HG02759 (cell line): ENCODE results near the gene GPR18.

ENCODE experiments used
- ATAC-seq: cut with Tn5 transposase; IDR thresholded peaks from one replicate; pipeline ENCODE4 v1.9.1; 2021; ENCODE audit warnings: mild to moderate bottlenecking, moderate library complexity; ENCODE audit not compliant: unreplicated experiment

GPR18 gene

GRCh38 chr13:99293178-99293577 is 35.0 kb upstream of the GPR18 start:
- no peak for ATAC-seq

- ATAC-seq, result no peak
These were observed 32.7 kb upstream of the GPR18 start for GRCh38 chr13:99290894-99291293.

DNA sequence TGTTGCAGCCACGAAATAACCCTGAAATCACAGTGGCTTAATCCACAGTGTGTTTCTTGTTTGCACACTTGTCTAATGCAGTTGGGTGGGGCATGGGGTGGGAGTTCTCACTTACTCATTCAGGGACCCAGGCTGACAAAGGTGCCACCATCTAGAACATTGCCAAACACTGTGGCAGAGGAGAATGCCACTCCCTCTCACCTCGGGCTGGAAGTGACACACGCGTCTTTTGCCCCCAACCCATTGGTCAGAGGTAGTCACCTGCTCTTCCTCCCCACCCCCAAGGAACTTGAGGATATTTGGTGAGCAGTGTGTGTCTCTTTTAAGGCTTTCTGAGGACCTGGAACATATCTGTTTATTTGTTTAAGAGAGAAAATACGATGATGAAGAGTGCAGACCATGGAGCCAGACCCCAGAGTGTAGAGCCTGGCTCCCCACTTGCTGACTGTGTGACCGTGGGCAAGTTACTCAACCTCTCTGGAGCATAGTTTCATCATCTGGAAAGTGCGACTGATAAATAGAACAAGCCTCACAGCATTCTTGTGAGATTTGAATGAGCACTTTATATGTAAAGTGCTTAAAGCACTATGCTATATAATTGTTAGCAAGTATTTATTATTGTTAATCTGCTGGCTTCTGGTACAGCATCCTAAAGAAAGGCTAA is 31.6 kb upstream of the GPR18 start:
- ATAC-seq, result no peak

DNA sequence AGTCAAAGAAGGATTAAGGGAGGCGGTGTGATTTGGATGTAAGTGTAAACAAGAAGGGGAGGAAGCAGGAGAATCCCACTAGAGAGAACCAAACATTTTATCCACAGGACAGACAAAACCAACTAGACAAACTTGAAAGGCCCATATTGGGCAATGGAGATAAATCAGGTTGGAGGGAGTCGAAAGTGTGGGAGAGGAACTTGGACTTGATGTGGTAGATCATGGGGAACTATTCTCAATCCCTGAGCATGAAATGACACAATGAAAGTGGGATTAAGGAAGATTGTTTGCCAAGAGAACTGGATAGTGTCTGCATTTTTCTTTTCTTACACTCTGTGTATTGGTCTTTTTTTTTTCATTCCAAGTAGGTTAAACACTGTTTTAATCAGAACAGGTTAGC is 31.1 kb upstream of the GPR18 start:
- no peak for ATAC-seq

GRCh38 chr13:99288089-99288488 is 29.9 kb upstream of the GPR18 start:
- ATAC-seq, result peak; percentile 93

DNA sequence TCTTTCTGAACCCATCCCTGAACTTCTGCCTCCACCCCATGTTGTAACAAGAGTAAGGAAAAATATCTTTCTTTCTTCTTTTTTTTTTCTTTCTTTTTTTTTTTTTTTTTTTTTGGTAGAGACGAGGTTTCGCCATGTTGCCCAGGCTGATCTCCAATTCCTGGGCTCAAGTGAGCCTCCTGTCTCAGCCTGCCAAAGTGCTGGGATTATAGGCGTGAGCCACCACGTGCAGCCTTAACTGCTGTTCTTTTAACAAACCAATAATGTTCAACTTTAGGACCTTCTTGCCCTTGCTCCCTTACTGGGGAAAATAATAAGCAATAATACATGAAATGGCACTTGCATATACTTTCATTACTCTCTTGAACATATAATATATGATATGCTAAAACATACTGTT is 29.4 kb upstream of the GPR18 start:
- peak; percentile 5 for ATAC-seq

DNA sequence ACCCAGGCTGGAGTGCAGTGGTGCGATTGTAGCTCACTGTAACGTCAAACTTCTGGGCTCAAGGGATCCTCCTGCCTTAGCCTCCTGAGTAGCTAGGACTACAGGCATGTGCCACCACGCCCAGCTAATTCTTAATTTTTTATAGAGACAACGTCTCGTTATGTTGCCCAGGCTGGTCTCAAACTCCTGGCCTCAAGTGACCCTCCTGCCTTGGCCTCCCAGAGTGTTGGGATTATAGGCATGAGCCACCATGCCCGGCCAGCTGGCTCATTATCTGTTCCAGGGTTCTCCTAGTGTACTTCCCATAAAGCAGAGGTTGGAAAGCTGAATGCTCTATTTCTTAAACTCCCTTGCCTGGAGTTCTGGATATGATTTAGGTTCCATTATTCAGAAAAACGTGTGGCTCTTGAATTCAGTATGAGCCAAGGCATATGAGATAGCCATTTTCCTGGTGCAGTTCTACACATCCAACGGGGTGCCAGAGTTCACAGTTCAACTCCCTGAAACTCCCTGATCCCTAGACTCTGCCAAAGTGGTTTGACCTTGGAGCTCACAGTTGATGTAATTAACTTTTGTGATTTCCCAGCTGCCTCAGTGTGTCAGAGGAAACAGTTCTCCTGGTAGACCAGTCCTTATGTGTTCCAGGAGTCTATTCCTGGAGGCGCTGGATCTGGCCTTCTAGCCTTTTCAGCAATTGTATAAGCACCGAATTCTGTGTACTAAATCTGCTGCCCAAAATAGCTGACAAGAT is 27.4 kb upstream of the GPR18 start:
- no peak for ATAC-seq

GRCh38 chr13:99282264-99283231 is 24.4 kb upstream of the GPR18 start:
- peak; percentile 70 for ATAC-seq

- peak; percentile 82 for ATAC-seq
These were observed 23.7 kb upstream of the GPR18 start for GRCh38 chr13:99281811-99282263.

DNA sequence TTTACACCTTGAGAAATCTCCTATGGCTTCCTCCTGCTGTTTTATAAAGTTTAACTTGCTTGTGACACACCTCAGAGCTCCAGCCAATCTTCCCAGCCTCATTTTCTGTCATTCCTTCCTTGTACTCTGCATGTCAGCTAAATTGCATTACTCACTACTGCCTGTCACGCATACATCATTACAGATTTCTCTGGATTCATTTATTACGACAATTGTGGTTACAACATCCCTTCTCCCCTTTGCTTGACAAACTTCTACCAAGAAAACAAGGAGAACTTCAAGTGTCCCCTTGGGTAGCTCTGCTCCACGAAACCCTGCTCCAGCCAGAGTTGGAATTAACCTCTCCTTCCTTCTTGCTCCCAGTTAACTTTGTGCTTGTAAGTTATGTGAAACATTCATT is 22.0 kb upstream of the GPR18 start:
- ATAC-seq, result no peak

DNA sequence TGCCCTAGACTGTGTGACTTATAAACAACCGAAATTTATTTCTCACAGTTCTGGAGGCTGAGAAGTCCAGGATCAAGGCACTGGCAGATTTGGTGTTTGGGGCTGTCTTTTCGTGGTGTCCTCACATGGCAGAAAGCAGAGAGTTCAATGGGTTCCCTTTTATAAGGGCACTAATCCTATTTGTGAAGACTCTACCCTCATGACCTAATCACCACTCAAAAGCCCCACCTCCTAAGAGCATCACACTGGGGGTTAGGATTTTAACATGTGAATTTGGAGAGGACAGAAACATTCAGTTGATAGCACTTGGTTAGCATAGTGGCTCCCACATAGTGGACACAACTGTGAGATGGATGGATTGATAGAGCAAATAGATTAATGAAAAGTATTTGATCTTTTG is 21.5 kb upstream of the GPR18 start:
- ATAC-seq, result no peak

DNA sequence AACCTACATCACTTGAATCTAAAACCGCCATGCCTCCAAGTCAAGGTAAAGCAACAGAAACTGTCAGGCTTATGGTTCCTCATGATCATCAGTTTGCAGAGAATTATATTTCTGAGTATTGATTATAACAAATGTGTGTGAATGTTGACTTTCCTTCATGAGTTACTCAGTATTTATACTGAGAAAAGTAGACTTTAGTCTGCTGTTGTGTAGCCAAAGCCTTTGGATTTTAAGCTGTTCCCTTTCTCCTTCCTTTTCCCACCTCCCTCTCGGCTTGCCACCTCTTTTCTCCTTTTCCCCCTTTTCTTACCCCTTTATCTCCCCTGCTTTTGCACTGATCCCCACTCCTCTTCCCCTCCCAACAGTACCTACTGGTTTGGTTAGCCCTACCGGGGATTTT is 20.7 kb upstream of the GPR18 start:
- ATAC-seq, result no peak

- no peak for ATAC-seq
These were observed 20.0 kb upstream of the GPR18 start for GRCh38 chr13:99278200-99278599.

DNA sequence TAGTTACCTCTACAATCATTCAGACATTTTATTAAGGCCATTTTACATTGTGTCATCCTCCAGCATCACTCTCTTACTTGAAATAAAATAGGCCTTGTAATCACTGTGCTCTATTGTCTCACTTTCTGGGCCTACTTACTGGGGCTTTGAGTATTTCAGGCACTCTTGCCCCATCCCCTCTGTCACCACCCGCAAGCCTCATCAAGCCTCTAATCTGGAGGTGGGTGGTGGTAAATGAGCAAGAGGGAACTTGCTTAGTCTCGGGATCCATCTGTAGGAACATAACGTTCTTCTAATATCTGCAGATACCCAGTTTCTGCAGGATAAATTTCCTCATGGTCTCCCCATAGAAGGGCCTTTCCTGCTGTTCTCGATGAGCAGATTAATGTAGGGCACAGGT is 19.4 kb upstream of the GPR18 start:
- ATAC-seq, result no peak

DNA sequence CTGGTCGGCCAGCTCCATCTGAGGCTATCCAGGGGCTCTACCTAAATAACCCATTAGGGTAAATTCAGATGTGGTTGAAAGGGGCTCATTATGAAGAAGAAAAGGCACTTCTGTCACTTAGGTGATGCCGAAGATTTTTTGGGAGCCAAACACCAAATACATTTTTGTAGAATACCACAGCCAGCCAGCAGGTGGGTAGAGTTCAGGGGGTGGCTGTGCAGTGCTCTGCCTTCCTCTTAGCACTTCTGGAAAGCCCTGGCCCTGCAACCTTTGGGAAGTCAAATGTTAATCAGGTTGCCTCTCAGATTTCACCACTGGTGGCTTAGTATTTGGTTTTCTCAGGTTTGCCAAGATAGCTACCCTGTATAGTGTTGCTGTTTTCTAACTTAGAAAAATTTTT is 18.5 kb upstream of the GPR18 start:
- no peak for ATAC-seq

- ATAC-seq, result no peak
These were observed 16.9 kb upstream of the GPR18 start for GRCh38 chr13:99275093-99275469.

GRCh38 chr13:99273128-99273527 is 14.9 kb upstream of the GPR18 start:
- ATAC-seq, result no peak

GRCh38 chr13:99272481-99272880 is 14.3 kb upstream of the GPR18 start:
- ATAC-seq, result no peak

- ATAC-seq, result no peak
These were observed 13.1 kb upstream of the GPR18 start for GRCh38 chr13:99271249-99271648.

GRCh38 chr13:99270518-99270917 is 12.3 kb upstream of the GPR18 start:
- ATAC-seq, result no peak

GRCh38 chr13:99269627-99270241 is 11.6 kb upstream of the GPR18 start:
- peak; percentile 80 for ATAC-seq
